Cerebellar nuclear complex (tissue), 1 donor: ENCODE data around the gene ZDHHC11.
"Not testable (repeated sequence)": the region's sequence is repeated elsewhere in the genome, so short reads cannot be mapped to it uniquely, and the experiment has no call there.

ENCODE experiments used
- DNase-seq, 2 experiments: peaks; one replicate each; lab custom pipeline; 2025; lab: John Stamatoyannopoulos, UW

ZDHHC11 gene

GRCh38 chr5:859798-860296, 9.1 kb upstream of the ZDHHC11 start:
- DNase-seq = no peak

- no peak for DNase-seq
Measured at GRCh38 chr5:859391-859790, 8.6 kb upstream of the ZDHHC11 start.

- no peak for DNase-seq
Measured at GRCh38 chr5:858726-859125, 7.9 kb upstream of the ZDHHC11 start.

- no peak for DNase-seq
Measured at GRCh38 chr5:856531-857425, 6.0 kb upstream of the ZDHHC11 start.

- DNase-seq = no peak
Measured at GRCh38 chr5:855771-856530, 5.2 kb upstream of the ZDHHC11 start.

DNA sequence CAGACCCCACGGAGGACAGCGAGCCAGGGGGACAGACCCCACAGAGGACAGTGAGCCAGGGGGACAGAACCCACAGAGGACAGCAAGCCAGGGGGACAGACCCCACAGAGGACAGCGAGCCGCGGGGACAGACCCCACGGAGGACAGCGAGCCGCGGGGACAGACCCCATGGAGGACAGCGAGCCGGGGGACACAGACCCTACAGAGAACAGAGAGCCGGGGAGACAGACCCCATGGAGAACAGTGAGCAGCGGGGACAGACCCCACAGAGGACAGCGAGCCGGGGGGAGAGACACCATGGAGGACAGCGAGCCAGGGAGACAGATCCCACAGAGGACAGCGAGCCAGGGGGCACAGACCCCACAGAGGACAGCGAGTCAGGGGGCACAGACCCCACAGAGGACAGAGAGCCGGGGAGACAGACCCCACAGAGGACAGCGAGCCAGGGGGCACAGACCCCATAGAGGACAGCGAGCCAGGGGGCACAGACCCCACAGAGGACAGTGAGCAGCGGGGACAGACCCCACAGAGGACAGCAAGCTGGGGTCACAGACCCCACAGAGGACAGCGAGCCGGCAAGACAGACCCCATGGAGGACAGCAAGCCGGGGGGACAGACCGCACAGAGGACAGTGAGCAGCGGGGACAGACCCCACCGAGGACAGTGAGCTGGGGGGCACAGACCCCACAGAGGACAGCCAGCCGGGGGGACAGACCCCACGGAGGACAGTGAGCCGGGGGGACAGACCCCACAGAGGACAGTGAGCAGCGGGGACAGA, 4.4 kb upstream of the ZDHHC11 start:
- no peak for DNase-seq

DNA sequence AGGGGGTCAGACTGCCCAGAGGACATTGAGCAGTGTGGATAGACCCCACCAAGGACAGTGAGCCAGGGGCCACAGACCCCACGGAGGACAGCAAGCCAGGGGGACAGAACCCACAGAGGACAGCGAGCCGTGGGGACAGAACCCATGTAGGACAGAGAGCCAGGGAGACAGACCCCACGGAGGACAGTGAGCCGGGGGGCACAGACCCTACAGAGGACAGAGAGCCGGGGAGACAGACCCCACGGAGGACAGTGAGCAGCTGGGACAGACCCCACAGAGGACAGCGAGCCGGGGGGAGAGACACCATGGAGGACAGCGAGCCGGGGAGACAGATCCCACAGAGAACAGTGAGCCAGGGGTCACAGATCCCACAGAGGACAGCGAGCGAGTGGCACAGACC, 3.4 kb upstream of the ZDHHC11 start:
- no peak for DNase-seq

- not testable (repeated sequence) for DNase-seq
Measured at GRCh38 chr5:853416-854090, 2.8 kb upstream of the ZDHHC11 start.

- DNase-seq = no peak
Measured at GRCh38 chr5:852431-853401, 1.9 kb upstream of the ZDHHC11 start.

DNA sequence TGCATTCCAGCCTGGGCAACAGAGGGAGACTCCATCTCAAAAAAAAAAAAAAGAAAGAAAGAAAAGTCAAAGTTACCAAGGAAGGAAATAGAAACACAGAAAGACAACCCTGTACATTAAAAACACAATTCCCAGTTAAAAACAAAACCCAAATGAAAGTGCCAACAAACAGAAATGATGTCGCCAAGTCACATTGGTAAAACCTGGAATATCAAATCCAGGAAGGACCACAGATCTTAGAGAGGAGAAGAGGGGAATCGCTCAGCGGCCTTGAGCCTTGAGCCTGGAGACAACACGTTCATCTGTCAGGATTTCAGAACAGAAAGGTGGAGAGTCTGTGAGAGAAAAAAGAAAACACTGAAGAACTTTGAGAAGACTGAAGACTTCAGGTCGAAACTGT, 1.2 kb upstream of the ZDHHC11 start:
- no peak for DNase-seq

DNA sequence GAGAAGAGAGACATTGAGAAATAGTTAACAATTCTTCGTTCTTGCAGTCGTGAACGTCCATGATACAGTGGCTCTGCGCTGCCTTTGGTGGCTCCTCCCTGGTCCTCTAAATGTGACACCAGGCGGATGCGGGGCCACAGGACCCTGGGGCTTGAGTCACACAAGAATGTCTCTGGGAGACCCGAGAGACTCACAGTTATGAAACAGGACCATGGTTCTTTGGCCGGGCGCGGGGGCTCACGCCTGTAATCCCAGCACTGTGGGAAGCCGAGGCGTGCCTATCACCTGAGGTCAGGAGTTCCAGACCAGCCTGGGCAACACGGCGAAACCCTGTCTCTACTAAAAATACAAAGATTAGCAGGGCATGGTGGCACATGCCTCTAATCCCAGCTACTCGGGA, 767 bp upstream of the ZDHHC11 start:
- DNase-seq = no peak

DNA sequence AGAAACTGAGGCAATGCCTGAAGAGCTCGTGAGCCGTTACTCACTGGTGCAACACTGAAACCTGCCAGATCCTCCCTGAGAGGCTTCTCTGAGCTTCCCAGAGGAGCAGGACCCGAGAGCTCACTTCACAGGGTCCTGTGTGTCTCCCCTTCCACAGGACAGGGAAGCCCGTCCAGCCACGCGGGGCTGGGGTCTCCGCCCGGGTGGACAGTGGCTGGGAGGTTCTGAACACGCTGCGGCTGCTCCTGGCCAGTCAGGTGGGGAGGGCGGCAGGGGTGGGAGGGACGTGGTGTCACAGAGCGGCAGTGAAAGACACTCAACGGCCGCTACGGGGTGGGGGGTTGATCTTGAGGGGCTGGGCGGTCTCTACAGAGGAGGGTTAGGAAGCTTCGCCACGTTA, 290 bp upstream of the ZDHHC11 start:
- DNase-seq = no peak

GRCh38 chr5:849651-850301, 1.0 kb downstream of the ZDHHC11 start:
- DNase-seq = no peak

- DNase-seq = no peak
Measured at GRCh38 chr5:848671-849111, 2.1 kb downstream of the ZDHHC11 start.

DNA sequence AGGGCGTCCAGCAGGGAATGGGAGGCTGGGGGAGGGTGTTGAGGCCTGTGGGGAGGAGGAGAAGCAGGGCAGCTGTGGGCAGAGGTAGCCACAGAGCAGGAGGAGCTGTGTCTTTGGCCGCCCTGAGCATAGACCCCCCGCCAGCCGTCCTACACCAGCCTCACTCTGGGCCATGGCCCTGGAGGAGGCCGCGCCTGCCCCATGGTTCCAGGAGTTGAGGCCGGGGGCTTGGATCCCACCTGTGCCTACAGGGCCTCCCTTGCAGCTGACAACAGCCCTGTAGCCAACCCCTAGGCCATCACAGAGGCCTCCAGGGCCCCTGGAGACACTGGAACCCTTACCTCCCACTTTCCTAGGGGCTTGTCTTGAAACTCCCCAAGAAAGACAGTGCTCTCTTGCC, 3.0 kb downstream of the ZDHHC11 start:
- not testable (repeated sequence) for DNase-seq

- not testable (repeated sequence) for DNase-seq
Measured at GRCh38 chr5:847212-847611, 3.6 kb downstream of the ZDHHC11 start.

- DNase-seq = not testable (repeated sequence)
Measured at GRCh38 chr5:846602-847091, 4.1 kb downstream of the ZDHHC11 start.

GRCh38 chr5:845676-846601, 4.8 kb downstream of the ZDHHC11 start:
- DNase-seq = not testable (repeated sequence)
